Measurements from ENCODE around the gene MIPOL1.

- TF ChIP-seq EZH2 (IDR thresholded peaks at IDR 0.05; ENCODE audit: low read depth) = no peak
- TF ChIP-seq, protein P1, sequence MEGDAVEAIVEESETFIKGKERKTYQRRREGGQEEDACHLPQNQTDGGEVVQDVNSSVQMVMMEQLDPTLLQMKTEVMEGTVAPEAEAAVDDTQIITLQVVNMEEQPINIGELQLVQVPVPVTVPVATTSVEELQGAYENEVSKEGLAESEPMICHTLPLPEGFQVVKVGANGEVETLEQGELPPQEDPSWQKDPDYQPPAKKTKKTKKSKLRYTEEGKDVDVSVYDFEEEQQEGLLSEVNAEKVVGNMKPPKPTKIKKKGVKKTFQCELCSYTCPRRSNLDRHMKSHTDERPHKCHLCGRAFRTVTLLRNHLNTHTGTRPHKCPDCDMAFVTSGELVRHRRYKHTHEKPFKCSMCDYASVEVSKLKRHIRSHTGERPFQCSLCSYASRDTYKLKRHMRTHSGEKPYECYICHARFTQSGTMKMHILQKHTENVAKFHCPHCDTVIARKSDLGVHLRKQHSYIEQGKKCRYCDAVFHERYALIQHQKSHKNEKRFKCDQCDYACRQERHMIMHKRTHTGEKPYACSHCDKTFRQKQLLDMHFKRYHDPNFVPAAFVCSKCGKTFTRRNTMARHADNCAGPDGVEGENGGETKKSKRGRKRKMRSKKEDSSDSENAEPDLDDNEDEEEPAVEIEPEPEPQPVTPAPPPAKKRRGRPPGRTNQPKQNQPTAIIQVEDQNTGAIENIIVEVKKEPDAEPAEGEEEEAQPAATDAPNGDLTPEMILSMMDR (conservative IDR thresholded peaks at IDR 0.05) = peak; percentile 80
Observed at GRCh38 chr14:37230551-37231194, 32.9 kb downstream of the MIPOL1 start.
